GM12878 (cell line): Measurements from ENCODE around the gene TMEM79.

ENCODE experiments used
- BHLHE40 ChIP-seq, 2 experiments: fragments of 450-650 bp in 1 of 2; IDR thresholded peaks; 2 replicates each; pipeline ENCODE4 v1.6.1; 2011 to 2017; ENCODE audit warnings: low read depth in 2 of 2, borderline replicate concordance in 1 of 2, improper control_type of control experiment in 1 of 2, low read length in 1 of 2, mild to moderate bottlenecking in 1 of 2
- CTCF ChIP-seq, 3 experiments: IDR thresholded peaks in 2 of 3; conservative IDR thresholded peaks in 1 of 3; 2 replicates each; pipeline ENCODE4 v1.5.1; 2011; ENCODE audit warnings: low read depth in 3 of 3, low read length in 3 of 3, mild to moderate bottlenecking in 3 of 3, control low read depth in 2 of 3, moderate library complexity in 2 of 3, inconsistent platforms in 1 of 3, mixed read lengths in 1 of 3; ENCODE audit not compliant: control insufficient read depth in 2 of 3, insufficient read depth in 1 of 3; ENCODE audit errors: extremely low read depth in 1 of 3
- EP300 ChIP-seq, 2 experiments: fragments of 150-350 bp in 1 of 2; IDR thresholded peaks; 2 replicates each; pipeline ENCODE4 v1.6.1; 2011 to 2012; ENCODE audit warnings: low read depth in 2 of 2, low read length in 2 of 2, borderline replicate concordance in 1 of 2, improper control_type of control experiment in 1 of 2, inconsistent platforms in 1 of 2; ENCODE audit not compliant: control insufficient read depth in 1 of 2
- POLR2A ChIP-seq: IDR thresholded peaks from 2 replicates; pipeline ENCODE4 v1.6.1; 2011; ENCODE audit warnings: low read depth, mild to moderate bottlenecking, low read length
- POLR2AphosphoS5 ChIP-seq: IDR thresholded peaks from 2 replicates; pipeline ENCODE4 v1.6.1; 2011; ENCODE audit warnings: mild to moderate bottlenecking, low read length, inconsistent platforms
- PRDM15 ChIP-seq: fragments of 450-650 bp; formaldehyde crosslinking; IDR thresholded peaks from 2 replicates; pipeline ENCODE4 v1.4.0; 2020; ENCODE audit warnings: mild to moderate bottlenecking, moderate library complexity
- SUZ12 ChIP-seq: fragments of 200-600 bp; sonication (generic); IDR thresholded peaks from one replicate; pipeline ENCODE4 v1.6.1; 2018; ENCODE audit warnings: antibody characterized with exemption, mild to moderate bottlenecking; ENCODE audit not compliant: unreplicated experiment

- no peak for TF ChIP-seq POLR2A
- TF ChIP-seq EP300 (IDR thresholded peaks at IDR 0.05; ENCODE audit: borderline replicate concordance in 1 of 2, control insufficient read depth in 1 of 2, low read depth in 2 of 2, low read length in 2 of 2): no peak
- TF ChIP-seq BHLHE40 (IDR thresholded peaks at IDR 0.05; ENCODE audit: borderline replicate concordance in 1 of 2, low read depth in 2 of 2, low read length in 1 of 2): no peak
- TF ChIP-seq PRDM15 (CRISPR knock-in tag): no peak
- TF ChIP-seq SUZ12: no peak
- TF ChIP-seq POLR2AphosphoS5: no peak
- TF ChIP-seq CTCF (IDR thresholded peaks at IDR 0.05 in 2 of 3, conservative IDR thresholded peaks at IDR 0.05 in 1 of 3; ENCODE audit: control insufficient read depth in 2 of 3, extremely low read depth in 1 of 3, insufficient read depth in 1 of 3, low read depth in 3 of 3, low read length in 3 of 3): no peak
These were observed 5.7 kb downstream of the TMEM79 start for GRCh38 chr1:156289857-156290256.
